HepG2 (cell line): ENCODE measurements around the gene UBL5. TPM values are rescaled to one million over a fixed set of nuclear protein-coding genes. Genes with fewer than 3 reads are reported as not detected.
A peak's percentile ranks its signal among the peaks of the same experiment; 100 is the strongest.

Experiments used
- FOXC1 ChIP-seq: sonication (generic); formaldehyde crosslinking; IDR thresholded peaks from 2 replicates; pipeline ENCODE4 v1.8.0; 2022; ENCODE audit warnings: mild to moderate bottlenecking, missing genetic modification reagents, borderline replicate concordance
- FOXJ3 ChIP-seq: sonication (generic); formaldehyde crosslinking; IDR thresholded peaks from 2 replicates; pipeline ENCODE4 v1.4.0; 2020; ENCODE audit warnings: missing genetic modification reagents, mild to moderate bottlenecking, borderline replicate concordance
- HMG20B ChIP-seq: conservative IDR thresholded peaks from 2 replicates; pipeline ENCODE4 v1.6.1; 2016; ENCODE audit warnings: missing genetic modification reagents, missing compliant biosample characterization
- ISL2 ChIP-seq: sonication (generic); formaldehyde crosslinking; IDR thresholded peaks from 2 replicates; pipeline ENCODE4 v1.5.0; 2020; ENCODE audit warnings: missing genetic modification reagents
- MED8 ChIP-seq: sonication (generic); formaldehyde crosslinking; IDR thresholded peaks from 2 replicates; pipeline ENCODE4 v1.8.1; 2023; ENCODE audit warnings: mild to moderate bottlenecking, missing genetic modification reagents; ENCODE audit not compliant: insufficient replicate concordance
- NCOR1 ChIP-seq: fragments of 200-600 bp; sonication (generic); IDR thresholded peaks from 2 replicates; pipeline ENCODE4 v1.7.0; 2017; ENCODE audit warnings: antibody characterized with exemption, low read length, borderline replicate concordance
- NFE2 ChIP-seq: sonication (generic); formaldehyde crosslinking; IDR thresholded peaks from 2 replicates; pipeline ENCODE4 v1.4.0; 2020; ENCODE audit warnings: missing genetic modification reagents
- NR3C1 ChIP-seq: sonication (generic); formaldehyde crosslinking; IDR thresholded peaks from 2 replicates; pipeline ENCODE4 v1.4.0; 2020; ENCODE audit warnings: missing genetic modification reagents
- SAFB2 ChIP-seq: sonication (generic); formaldehyde crosslinking; IDR thresholded peaks from 2 replicates; pipeline ENCODE4 v1.5.1; 2020; ENCODE audit warnings: missing genetic modification reagents, low read depth, mild to moderate bottlenecking, borderline replicate concordance
- SMYD3 ChIP-seq: sonication (generic); formaldehyde crosslinking; IDR thresholded peaks from 2 replicates; pipeline ENCODE4 v1.8.1; 2023; ENCODE audit warnings: mild to moderate bottlenecking, missing genetic modification reagents
- ZFY ChIP-seq: sonication (generic); formaldehyde crosslinking; IDR thresholded peaks from 2 replicates; pipeline ENCODE4 v1.4.0; 2020; ENCODE audit warnings: missing genetic modification reagents
- ZKSCAN1 ChIP-seq: fragments of 150-350 bp; IDR thresholded peaks from 2 replicates; pipeline ENCODE4 v1.6.1; 2014; ENCODE audit warnings: low read length
- ZNF234 ChIP-seq: sonication (generic); formaldehyde crosslinking; conservative IDR thresholded peaks from 2 replicates; pipeline ENCODE4 v1.5.1; 2020; ENCODE audit warnings: mild to moderate bottlenecking, missing genetic modification reagents
- ZNF263 ChIP-seq: sonication (generic); formaldehyde crosslinking; IDR thresholded peaks from 2 replicates; pipeline ENCODE4 v1.4.0; 2020; ENCODE audit warnings: missing genetic modification reagents
- ZNF33A ChIP-seq: sonication (generic); formaldehyde crosslinking; IDR thresholded peaks from 2 replicates; pipeline ENCODE4 v1.5.1; 2020; ENCODE audit warnings: missing genetic modification reagents, mild to moderate bottlenecking, moderate library complexity, borderline replicate concordance
- ZNF430 ChIP-seq: sonication (generic); formaldehyde crosslinking; IDR thresholded peaks from 2 replicates; pipeline ENCODE4 v1.9.0; 2021; ENCODE audit warnings: mild to moderate bottlenecking, missing genetic modification reagents
- ZNF562 ChIP-seq: sonication (generic); formaldehyde crosslinking; IDR thresholded peaks from 2 replicates; pipeline ENCODE4 v1.8.0; 2022; ENCODE audit warnings: missing genetic modification reagents, borderline replicate concordance
- ZNF572 ChIP-seq: sonication (generic); formaldehyde crosslinking; IDR thresholded peaks from 2 replicates; pipeline ENCODE4 v1.5.1; 2020; ENCODE audit warnings: mild to moderate bottlenecking, missing genetic modification reagents
- ZNF605 ChIP-seq: sonication (generic); formaldehyde crosslinking; IDR thresholded peaks from 2 replicates; pipeline ENCODE4 v1.8.0; 2022; ENCODE audit warnings: mild to moderate bottlenecking, missing genetic modification reagents
- ZNF615 ChIP-seq: sonication (generic); formaldehyde crosslinking; IDR thresholded peaks from 2 replicates; pipeline ENCODE4 v1.5.0; 2020; ENCODE audit warnings: mild to moderate bottlenecking, missing genetic modification reagents, borderline replicate concordance
- ZNF747 ChIP-seq: sonication (generic); formaldehyde crosslinking; IDR thresholded peaks from 2 replicates; pipeline ENCODE4 v1.8.1; 2023; ENCODE audit warnings: missing genetic modification reagents, mild to moderate bottlenecking, borderline replicate concordance
- ZNF749 ChIP-seq: sonication (generic); formaldehyde crosslinking; IDR thresholded peaks from 2 replicates; pipeline ENCODE4 v1.8.0; 2022; ENCODE audit warnings: mild to moderate bottlenecking, missing genetic modification reagents, moderate library complexity, borderline replicate concordance
- ZSCAN21 ChIP-seq: sonication (generic); formaldehyde crosslinking; IDR thresholded peaks from 2 replicates; pipeline ENCODE4 v1.8.0; 2022; ENCODE audit warnings: mild to moderate bottlenecking, missing genetic modification reagents, moderate library complexity, borderline replicate concordance
- polyA plus RNA-seq, 8 experiments: library from polyadenylated mRNA; depleted of rRNA in 3 of 8; stranded (reverse) in 7 of 8; unstranded in 1 of 8; fragments of >200 nt; fragmentation: Illumina TruSeq in 4 of 8; extraction: Trizol in 4 of 8; gene quantifications; 2 replicates each; pipeline versions ENCODE4 v1.2.1 to v1.2.3, GENCODE V29; 2011 to 2016; ENCODE audit warnings: low read depth in 4 of 8, missing spikeins in 1 of 8, mixed read lengths in 1 of 8; ENCODE audit not compliant: insufficient read depth in 1 of 8
- total RNA-seq, 5 experiments: library from RNA; depleted of rRNA; stranded (reverse); fragments of >200 nt; fragmentation: Illumina TruSeq; extraction: Trizol; gene quantifications; 2 replicates each; pipeline ENCODE4 v1.2.3, GENCODE V29; 2016; ENCODE audit warnings: low read depth in 1 of 5
- TF ChIP-seq, protein P1 (sequence below): sonication (generic); formaldehyde crosslinking; IDR thresholded peaks from 2 replicates; pipeline ENCODE4 v1.4.0; 2020; ENCODE audit warnings: missing genetic modification reagents
- TF ChIP-seq, protein P2 (sequence below): sonication (generic); formaldehyde crosslinking; IDR thresholded peaks from 2 replicates; pipeline ENCODE4 v1.8.1; 2023; ENCODE audit warnings: mild to moderate bottlenecking, missing genetic modification reagents, borderline replicate concordance
- TF ChIP-seq, protein P3 (sequence below): IDR thresholded peaks from 2 replicates; pipeline ENCODE4 v1.6.1; 2016; ENCODE audit warnings: missing biosample characterization, missing genetic modification reagents, low read depth

Gene UBL5
- total and polyA plus RNA-seq, 2 of the 13 experiments (the other 11 are each of a cell fraction or from before 2014, with no cell fraction given), result 373 to 487 TPM

DNA sequence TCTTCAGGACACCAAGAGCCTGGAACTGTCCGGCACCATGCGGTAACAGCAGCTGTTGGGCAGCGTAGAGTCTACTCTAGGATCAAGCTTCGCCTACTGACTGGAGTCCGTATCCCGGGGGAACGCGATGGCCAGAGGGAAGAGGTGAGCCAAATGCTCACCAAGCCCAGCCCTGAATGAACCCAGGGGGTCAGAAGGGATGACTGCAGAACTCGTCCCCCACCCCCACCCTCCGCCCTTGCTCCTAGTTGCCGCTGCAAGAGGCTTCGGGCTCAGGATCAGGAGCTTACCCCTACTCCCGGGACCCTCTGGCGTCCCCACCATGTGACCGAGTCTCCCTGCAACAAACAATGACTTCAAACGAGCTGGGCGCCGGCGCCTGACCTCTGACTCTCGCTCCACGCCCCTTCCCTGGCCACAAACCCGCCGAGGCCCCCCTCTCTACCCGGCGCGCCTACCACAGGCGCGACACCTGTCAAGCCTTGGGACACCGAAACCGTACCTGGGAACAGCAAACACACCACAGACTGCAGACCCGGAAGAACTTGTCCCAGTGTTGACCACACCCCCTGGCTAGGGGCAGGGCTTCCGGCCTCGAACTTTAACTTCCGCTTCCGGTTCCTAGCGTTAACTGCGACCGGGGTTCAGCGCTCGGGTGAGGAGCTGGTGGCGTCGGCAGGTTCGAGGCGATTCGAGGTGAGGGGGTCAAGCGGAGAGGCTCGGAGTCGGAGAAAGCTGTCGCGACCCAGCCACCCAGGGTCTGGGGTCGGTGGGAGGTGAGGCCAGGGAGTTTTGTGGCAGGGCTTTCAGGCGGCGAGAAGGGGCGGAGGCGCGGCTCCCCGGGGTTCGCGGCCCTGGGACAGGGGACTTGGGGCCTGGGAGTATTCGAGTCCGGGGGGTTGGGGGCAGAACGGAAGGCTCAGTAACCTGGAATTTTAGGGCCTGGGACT is at the start of gene UBL5 (continued):
- TF ChIP-seq SMYD3 (CRISPR knock-in tag) (no peak), ZNF572 (CRISPR knock-in tag) (no peak; the same call in 1 of the 2 replicates), ZFY (CRISPR knock-in tag) (peak; percentile 82), ISL2 (CRISPR knock-in tag) (no peak), NR3C1 (CRISPR knock-in tag) (no peak), ZNF615 (CRISPR knock-in tag) (peak; percentile 57; the same call in 1 of the 2 replicates), NCOR1 (peak; percentile 37; the same call in 1 of the 2 replicates), ZNF234 (CRISPR knock-in tag) (no peak), SAFB2 (CRISPR knock-in tag) (no peak; the same call in 1 of the 2 replicates), NFE2 (CRISPR knock-in tag) (no peak), ZNF747 (CRISPR knock-in tag) (no peak), ZNF430 (CRISPR knock-in tag) (no peak; the same call in 1 of the 2 replicates), ZSCAN21 (0 out of 2 replicates have a peak, but pooled peaks have one; percentile 16), ZKSCAN1 (no peak), ZNF33A (CRISPR knock-in tag) (peak; percentile 83; the same call in 1 of the 2 replicates), FOXC1 (CRISPR knock-in tag) (no peak; the same call in 1 of the 2 replicates), HMG20B (no peak), ZNF562 (CRISPR knock-in tag) (no peak), MED8 (CRISPR knock-in tag) (peak; percentile 55), ZNF605 (peak; percentile 47; the same call in 1 of the 2 replicates), ZNF263 (CRISPR knock-in tag) (no peak), ZNF749 (no peak), FOXJ3 (0 out of 2 replicates have a peak, but pooled peaks have one; percentile 37)
- TF ChIP-seq, protein P1, sequence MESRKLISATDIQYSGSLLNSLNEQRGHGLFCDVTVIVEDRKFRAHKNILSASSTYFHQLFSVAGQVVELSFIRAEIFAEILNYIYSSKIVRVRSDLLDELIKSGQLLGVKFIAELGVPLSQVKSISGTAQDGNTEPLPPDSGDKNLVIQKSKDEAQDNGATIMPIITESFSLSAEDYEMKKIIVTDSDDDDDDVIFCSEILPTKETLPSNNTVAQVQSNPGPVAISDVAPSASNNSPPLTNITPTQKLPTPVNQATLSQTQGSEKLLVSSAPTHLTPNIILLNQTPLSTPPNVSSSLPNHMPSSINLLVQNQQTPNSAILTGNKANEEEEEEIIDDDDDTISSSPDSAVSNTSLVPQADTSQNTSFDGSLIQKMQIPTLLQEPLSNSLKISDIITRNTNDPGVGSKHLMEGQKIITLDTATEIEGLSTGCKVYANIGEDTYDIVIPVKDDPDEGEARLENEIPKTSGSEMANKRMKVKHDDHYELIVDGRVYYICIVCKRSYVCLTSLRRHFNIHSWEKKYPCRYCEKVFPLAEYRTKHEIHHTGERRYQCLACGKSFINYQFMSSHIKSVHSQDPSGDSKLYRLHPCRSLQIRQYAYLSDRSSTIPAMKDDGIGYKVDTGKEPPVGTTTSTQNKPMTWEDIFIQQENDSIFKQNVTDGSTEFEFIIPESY (CRISPR knock-in tag), result no peak
- TF ChIP-seq, protein P2, sequence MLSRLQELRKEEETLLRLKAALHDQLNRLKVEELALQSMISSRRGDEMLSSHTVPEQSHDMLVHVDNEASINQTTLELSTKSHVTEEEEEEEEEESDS (CRISPR knock-in tag), result no peak
- TF ChIP-seq, protein P3, sequence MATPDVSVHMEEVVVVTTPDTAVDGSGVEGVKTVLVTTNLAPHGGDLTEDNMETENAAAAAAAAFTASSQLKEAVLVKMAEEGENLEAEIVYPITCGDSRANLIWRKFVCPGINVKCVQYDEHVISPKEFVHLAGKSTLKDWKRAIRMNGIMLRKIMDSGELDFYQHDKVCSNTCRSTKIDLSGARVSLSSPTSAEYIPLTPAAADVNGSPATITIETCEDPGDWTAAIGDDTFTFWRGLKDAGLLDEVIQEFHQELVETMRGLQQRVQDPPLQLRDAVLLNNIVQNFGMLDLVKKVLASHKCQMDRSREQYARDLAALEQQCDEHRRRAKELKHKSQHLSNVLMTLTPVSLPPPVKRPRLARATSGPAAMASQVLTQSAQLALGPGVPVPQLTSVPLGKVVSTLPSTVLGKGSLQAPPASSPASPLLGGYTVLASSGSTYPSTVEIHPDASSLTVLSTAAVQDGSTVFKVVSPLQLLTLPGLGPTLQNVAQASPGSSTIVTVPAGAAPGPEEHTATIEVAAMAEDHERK, result no peak
